ENCODE results near the gene NFATC1.

The NFATC1 gene

GRCh38 chr18:79558933-79559416, 163.2 kb downstream of the NFATC1 start:
- Histone ChIP-seq H3K4me3 (ENCODE audit: low read length) (no peak overlapping the region), H3K4me1 (ENCODE audit: low read length) (no peaks in the 10 kb centered on the region), H3K4me2 (ENCODE audit: low read length) (no peak overlapping the region), H2AFZ (ENCODE audit: low read depth, low read length) (no peak overlapping the region), H3K9me3 (ENCODE audit: insufficient read depth, low read length) (peaks cover 1% of the 10 kb centered on the region), H3K27me3 (ENCODE audit: low read depth, low read length) (no peaks in the 10 kb centered on the region), H3K9ac (ENCODE audit: low read length) (no peak overlapping the region), H4K20me1 (ENCODE audit: insufficient read depth, low read length) (no peaks in the 10 kb centered on the region), H3K79me2 (ENCODE audit: low read length) (no peaks in the 10 kb centered on the region), H3K27ac (ENCODE audit: low read length) (no peak overlapping the region), H3K36me3 (replicated peaks; ENCODE audit: low read depth, low read length) (no peaks in the 10 kb centered on the region)
- no peak for TF ChIP-seq EZH2phosphoT487 (IDR thresholded peaks at IDR 0.05; ENCODE audit: low read depth)

- no peak overlapping the region for H3K9ac ChIP-seq (ENCODE audit: low read length)
- H3K9me3 ChIP-seq (ENCODE audit: insufficient read depth, low read length) = peaks cover 6% of the 10 kb centered on the region
- no peaks in the 10 kb centered on the region for H3K27me3 ChIP-seq (ENCODE audit: low read depth, low read length)
- H3K4me3 ChIP-seq (ENCODE audit: low read length) = no peak overlapping the region
- no peaks in the 10 kb centered on the region for H3K4me1 ChIP-seq (ENCODE audit: low read length)
- H4K20me1 ChIP-seq (ENCODE audit: insufficient read depth, low read length) = no peaks in the 10 kb centered on the region
- no peak overlapping the region for H2AFZ ChIP-seq (ENCODE audit: low read depth, low read length)
- H3K36me3 ChIP-seq (replicated peaks; ENCODE audit: low read depth, low read length) = no peaks in the 10 kb centered on the region
- no peaks in the 10 kb centered on the region for H3K79me2 ChIP-seq (ENCODE audit: low read length)
- no peak overlapping the region for H3K4me2 ChIP-seq (ENCODE audit: low read length)
- no peak overlapping the region for H3K27ac ChIP-seq (ENCODE audit: low read length)
- no peak for TF ChIP-seq CTCF (IDR thresholded peaks at IDR 0.05; ENCODE audit: low read depth, low read length)
- TF ChIP-seq EZH2phosphoT487 (IDR thresholded peaks at IDR 0.05; ENCODE audit: low read depth) = no peak
Measured at GRCh38 chr18:79559436-79559835, 163.7 kb downstream of the NFATC1 start.

- no peaks in the 10 kb centered on the region for H3K4me1 ChIP-seq (ENCODE audit: low read length)
- TF ChIP-seq CTCF (IDR thresholded peaks at IDR 0.05; ENCODE audit: low read depth, low read length) = no peak
- TF ChIP-seq EZH2phosphoT487 (IDR thresholded peaks at IDR 0.05; ENCODE audit: low read depth) = no peak
- no peak overlapping the region for H3K4me2 ChIP-seq (ENCODE audit: low read length)
- no peaks in the 10 kb centered on the region for H3K36me3 ChIP-seq (replicated peaks; ENCODE audit: low read depth, low read length)
- no peaks in the 10 kb centered on the region for H3K27me3 ChIP-seq (ENCODE audit: low read depth, low read length)
- H2AFZ ChIP-seq (ENCODE audit: low read depth, low read length) = no peak overlapping the region
- no peaks in the 10 kb centered on the region for H3K79me2 ChIP-seq (ENCODE audit: low read length)
- H3K9me3 ChIP-seq (ENCODE audit: insufficient read depth, low read length) = peaks cover 6% of the 10 kb centered on the region
- H3K4me3 ChIP-seq (ENCODE audit: low read length) = no peak overlapping the region
- no peak overlapping the region for H3K9ac ChIP-seq (ENCODE audit: low read length)
- H4K20me1 ChIP-seq (ENCODE audit: insufficient read depth, low read length) = no peaks in the 10 kb centered on the region
- no peak overlapping the region for H3K27ac ChIP-seq (ENCODE audit: low read length)
Measured at GRCh38 chr18:79560042-79560860, 164.5 kb downstream of the NFATC1 start.

DNA sequence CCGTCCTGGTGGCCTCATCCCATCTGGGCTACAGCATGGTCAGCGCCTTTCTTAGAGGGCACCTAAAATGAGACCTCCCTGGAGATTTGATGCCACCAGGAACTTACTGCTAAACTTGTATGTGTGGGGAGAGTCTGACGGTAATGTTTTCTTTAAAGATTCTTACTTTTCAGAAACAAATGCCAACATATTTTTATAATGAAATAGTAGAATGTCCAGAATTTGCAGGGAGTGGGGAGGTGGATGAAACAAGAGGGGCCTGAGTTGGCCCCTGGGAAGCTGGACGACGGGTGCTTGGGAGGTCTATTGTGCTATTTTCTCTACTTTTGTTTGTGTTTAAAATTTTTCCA, 165.1 kb downstream of the NFATC1 start:
- H3K4me3 ChIP-seq (ENCODE audit: low read length) = no peak overlapping the region
- no peaks in the 10 kb centered on the region for H3K4me1 ChIP-seq (ENCODE audit: low read length)
- H2AFZ ChIP-seq (ENCODE audit: low read depth, low read length) = no peak overlapping the region
- no peaks in the 10 kb centered on the region for H3K79me2 ChIP-seq (ENCODE audit: low read length)
- no peak overlapping the region for H3K4me2 ChIP-seq (ENCODE audit: low read length)
- H3K27ac ChIP-seq (ENCODE audit: low read length) = no peak overlapping the region
- H3K9me3 ChIP-seq (ENCODE audit: insufficient read depth, low read length) = peaks cover 6% of the 10 kb centered on the region
- no peaks in the 10 kb centered on the region for H3K36me3 ChIP-seq (replicated peaks; ENCODE audit: low read depth, low read length)
- H3K27me3 ChIP-seq (ENCODE audit: low read depth, low read length) = no peaks in the 10 kb centered on the region
- TF ChIP-seq CTCF (IDR thresholded peaks at IDR 0.05; ENCODE audit: low read depth, low read length) (no peak), EZH2phosphoT487 (IDR thresholded peaks at IDR 0.05; ENCODE audit: low read depth) (no peak)
- no peak overlapping the region for H3K9ac ChIP-seq (ENCODE audit: low read length)
- no peaks in the 10 kb centered on the region for H4K20me1 ChIP-seq (ENCODE audit: insufficient read depth, low read length)

All from OCI-LY3 (cell line).